Activated CD4-positive, CD25-positive, alpha-beta regulatory T cell treated with anti-CD3 and anti-CD28 coated beads, Interleukin-2, amount 50 U/mL, for 72 hours (primary cell): ENCODE data around the gene NAV2.

Experiments
- DNase-seq: peaks from one replicate; pipeline ENCODE4 v3.0.0; 2021

Gene NAV2

DNA sequence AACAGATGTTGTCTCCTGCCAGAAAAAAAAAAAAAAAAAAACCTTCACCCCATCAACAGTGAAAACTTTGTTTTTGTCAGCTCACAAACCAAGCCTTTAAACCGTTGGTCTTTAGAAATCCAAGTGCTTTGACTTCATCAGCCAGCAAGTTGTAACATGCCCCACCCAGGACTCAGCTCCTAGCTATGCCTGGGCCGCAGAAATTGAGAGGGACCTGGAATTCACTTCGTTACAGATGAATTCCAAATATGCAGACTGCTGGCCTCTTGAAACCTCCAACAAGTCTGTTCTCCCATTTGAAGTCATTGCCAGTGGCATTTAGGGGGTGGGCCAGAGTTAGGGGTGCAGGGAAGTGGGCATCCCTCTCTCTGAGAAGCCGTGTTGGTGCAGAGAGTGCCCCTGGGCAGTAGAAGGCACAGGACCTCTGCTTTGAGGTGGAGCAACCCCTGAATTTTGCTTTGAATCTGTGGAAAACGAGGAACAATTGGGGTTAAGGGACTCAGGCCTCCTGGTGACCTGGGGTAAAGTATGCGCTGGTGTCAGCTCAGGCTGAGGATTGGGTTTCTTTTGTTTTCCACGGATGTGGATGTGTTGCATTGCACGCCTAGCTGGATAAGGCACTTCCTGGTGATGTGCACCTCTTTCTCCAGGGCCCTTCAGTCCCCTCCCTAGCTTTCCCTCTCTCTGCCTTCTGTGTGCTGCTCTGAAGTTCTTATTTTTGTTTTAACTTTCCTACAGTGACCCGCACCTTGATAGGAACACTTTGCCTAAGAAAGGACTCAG is 338.1 kb downstream of the NAV2 start:
- DNase-seq, result no peak

DNA sequence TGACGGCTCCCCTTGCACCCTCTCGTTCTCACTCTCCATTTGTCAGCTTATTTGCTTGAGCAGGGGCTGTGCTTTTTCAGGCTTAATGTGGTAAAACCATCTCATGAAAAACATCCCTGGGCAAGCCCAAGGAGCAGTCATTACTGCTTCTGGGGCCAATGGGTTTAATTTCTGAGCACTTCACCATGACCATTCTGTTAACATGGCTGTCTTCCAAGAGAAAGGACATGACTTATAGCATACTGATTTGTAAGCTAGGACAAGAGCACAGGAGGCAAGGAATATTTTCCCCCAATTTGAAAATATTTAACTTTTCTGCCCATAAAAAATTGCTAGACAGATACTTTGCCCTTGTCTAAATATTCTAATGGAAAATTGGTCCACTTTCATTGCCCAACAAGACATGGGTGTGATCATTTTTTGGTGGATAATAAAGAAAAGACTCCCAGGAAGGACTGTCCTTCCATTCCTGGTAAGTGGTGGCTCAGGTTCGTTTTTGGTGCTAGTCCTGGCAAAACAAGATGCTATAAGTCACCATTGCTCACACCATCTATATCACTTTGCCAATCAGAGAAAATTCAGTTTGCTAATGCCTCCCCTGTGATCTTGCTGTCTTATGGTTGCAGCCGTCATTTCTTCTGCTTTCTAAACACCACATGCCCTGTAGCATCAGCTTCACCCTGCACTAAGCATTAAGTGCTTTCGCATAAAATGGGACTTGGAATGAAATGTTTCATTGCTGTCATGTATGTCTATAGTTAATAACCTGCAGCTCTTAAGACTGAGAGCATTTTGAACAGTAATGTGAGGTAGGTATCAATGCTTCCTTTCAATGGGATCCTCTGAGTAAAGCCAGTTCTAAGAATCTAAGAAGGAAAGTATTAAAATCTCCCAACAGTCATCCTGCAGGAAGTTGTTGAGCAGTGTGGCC is 339.1 kb downstream of the NAV2 start:
- no peak for DNase-seq

DNA sequence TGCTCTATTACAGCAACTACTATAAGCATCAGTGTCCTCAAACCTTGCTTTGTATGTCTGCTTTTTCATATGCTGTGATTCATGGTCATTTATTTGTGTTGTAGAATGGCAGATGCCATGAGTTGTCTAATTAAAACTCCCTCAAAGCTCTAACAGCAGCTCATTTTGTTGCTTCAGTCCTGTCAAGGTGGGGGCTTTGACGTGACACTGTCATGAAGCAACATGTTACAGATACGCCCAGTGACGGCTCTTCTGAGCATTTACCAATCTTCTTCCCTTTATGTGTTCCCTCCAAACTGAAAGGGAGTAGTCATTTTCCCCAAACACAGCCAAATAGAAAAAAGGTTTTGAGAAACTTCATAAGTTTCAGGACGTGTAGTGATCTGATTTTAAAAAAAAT is 340.9 kb downstream of the NAV2 start:
- DNase-seq, result no peak

DNA sequence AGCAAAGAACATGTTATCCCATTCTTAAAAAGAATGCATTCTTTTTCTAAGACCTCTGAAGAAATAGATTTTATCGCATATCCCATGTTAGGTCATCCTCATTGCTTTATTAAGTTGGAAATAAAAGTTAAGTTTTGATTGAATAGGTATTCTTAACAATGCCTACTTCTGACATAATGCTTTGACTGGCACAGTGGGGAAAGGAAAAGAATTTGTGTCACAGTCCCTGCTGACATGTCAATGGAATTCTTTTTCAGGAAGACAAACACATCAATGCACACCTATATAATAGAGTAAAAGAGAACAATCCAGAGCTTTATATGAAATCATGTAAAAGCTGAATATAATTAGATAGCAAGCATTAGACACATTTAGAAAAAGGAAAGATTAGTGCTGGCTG is 341.9 kb downstream of the NAV2 start:
- DNase-seq, result no peak

DNA sequence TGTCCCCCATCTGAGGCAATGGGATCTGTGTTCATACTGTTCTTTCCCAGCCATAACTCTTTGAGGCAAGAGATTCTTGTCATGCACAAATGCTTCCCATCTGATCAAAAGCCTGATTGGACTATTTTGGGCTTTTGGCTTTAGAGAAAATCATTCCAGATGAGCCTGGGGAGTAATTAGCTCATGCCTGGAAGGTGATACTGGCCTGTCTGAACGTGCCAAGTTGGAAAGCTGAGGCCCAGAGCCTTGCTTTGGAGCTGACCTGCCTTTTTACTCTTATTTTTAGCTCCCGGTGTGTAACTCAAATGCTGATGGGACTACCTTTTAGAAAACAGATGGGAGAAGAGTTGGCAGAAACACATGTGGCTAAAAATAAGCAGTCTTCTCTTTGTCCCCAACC is 342.7 kb downstream of the NAV2 start:
- no peak for DNase-seq

DNA sequence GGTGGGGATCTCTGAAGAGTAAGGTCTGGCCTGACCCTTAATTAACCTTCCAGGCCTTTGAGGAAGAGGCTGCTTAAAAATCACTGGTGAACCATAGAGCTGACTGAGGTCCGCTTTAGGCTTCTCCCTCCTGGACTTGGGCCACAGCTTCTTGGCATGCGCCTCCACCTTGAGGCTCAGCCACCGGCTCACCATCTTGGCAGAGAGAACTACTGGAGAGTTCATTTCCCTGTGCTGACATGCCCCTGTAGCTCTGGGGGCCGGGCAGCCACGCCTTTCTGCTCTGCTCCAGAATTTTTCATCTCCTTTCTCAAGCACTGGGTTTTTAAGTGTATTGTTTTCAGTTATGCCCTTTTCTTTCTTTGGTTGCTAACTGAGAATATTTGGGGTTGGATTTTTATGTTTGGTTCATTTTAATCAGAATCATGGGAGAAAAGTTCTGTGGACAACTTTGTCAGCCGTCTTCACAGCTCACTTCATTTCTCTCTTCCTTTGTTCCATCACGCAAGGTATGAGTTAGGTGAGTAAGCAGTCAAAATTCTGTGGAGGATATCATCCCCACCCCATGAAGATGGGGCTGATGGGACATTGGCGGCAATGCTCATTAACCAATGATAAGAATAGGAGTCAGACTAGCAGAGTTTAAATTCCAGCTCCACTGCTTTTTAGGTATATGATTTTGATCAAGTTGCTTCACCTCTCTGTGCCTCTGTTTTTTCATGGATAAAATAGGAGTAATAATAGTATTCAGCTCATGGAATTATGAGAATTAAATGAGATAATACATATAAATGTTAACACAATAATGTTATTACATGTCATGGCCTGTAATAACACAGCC is 343.7 kb downstream of the NAV2 start:
- DNase-seq, result no peak

DNA sequence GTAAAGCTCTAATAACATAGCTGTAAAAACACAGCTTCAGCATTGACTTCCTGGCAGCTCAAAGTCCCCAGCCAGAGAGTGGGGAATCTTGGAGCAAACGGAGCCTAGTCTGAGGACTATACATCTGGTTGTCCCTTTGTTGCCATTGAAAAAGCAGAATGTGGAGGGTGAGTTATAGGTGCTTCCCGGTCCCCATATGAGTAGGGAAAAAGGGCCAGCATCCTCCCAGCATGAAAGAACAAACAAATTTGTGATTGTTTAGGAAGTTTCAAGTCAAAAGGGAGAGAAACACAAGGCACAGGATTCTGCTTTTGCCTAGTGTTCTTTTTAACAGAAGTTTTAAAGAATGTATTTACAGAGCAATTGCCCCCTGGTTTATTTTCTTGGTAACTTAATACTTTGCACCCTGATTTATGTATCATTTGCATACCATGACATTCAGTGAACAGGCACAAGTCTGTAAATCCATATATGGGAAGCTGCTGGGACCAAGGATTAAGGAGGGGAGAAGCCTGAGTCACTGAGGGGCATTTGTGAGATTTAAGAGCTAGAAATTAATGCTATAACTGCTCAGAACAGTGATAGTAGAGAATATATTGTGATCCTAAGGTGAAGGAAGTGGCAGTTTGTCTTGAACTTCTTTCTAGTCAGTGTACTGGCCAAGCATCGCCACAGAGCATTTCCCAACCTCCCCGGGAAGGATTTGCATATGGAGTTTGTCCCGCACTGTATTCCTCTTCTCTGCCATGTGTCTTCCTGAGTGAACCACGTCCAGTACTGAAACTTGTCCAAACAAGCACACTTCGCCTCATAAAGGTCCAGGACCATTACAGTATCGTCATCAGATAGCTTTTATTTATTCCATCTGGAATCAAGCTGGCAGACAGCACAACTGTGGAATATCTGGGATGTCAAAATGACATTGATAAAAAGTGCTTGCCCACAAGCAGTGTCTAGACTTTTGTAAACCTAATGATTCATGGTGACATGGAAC is 344.6 kb downstream of the NAV2 start:
- DNase-seq, result no peak

DNA sequence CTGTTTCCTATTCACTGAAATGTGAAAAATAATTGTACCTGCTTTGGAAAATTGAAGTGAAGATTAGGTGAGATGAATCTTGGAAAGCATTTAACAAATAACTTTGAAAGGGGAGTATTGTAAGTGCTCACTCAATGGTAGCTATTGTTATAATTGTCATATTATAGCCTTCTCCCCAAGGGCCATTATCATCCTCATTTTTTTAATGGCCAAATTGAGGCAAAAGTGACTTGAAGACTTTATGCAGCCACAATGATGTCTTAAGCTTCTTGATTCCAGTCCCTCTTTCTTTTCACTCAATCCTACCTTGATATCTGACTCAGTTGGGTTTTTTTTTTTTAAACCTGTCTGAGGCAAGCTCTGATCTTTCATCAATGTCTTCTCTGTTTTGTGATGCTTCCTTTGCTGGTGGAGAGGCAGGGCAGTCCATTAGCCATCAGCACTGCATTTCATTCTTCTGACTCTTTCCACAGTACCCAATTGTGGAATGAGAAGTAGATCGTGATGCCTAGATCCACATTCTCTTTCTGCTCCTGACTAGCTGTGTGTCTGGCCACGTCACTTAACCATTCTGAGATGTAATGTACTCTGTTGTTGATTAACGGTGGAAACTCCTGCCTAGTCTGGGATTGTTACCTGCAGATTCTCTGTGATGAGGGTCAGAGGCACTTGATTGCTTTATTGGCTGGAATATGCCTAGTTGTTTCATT is 346.3 kb downstream of the NAV2 start:
- no peak for DNase-seq

DNA sequence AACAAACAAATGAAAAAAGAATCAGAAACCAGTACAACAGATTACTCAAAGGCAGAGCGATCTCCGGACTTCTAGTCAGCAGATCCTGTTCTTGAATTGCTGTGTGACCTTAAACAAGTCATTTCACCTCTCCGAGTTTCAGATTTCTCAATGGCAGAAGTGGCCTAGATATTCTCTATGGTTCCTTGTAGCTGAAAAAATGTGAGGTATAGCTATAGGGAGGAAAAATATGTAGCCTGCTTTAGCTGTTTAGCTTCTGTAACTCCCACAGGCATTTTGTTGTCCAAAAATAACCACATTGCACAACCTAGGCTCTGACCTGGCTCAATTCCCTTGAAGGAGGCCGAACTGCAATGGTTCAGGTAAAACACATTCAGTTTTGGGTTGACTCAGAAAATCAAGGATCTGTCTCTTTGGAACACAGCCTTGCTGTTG is 347.0 kb downstream of the NAV2 start:
- DNase-seq, result no peak

DNA sequence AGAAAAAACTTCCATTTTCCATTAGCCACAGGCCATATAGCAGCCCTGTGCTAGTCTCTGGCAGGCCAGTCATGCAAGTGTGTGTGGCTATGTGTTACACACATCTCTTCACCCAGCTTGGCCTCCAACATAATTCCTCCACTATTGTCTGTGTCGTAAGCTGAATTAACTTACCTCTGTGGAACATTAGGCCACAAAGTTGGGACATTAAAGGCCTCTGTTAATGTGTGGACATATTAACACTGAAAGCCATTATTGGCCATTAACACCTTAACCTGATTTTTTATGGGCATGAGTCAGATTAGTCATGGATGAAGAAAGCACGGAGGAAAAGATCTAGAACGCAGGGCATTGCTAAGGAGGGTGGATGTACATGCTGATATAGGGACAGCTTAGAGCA is 347.5 kb downstream of the NAV2 start:
- no peak for DNase-seq

DNA sequence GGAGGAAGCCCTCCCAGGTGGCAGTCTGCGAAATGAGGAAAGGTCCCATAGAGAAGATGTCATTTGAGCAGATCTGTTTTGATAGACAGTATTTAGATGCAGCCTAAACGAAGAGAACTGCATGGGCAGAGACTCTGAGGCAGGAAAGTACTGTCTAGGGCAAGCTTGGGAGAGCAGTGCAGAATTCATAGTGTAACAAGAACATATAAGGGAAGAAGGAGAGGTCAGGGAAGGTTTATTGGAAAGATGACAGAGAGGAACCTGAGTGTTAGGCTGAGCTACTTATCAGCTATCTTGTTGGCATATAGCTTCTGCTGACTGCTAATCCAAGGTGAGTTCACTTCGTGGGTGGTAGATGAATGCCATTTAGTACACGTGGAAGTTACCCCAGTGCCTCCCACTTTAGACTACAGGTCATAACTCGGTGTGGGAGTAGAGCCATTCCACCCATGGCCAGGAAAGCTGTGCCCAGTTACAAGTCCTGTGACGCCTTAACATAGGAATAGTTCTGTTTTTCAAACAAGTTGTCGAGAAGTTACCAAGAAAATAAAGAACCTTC is 348.1 kb downstream of the NAV2 start:
- no peak for DNase-seq

DNA sequence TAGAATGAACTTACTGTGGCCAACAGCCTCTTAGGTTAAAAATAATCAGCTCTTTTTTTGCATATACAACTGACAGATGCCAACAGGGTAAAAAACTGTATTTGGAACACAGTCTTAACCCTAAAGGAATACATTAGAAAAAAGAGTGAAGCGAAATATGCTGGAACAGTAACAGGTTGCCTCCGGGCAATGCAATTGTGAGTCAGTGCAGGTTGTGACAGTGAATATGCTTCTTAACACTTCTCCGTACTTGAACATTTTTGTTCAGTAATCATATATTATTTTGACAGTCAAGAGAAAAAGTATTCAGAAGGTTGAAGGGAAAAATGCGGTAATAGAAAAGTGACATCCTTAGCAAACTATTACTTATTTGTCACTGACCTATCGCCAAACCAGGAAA is 349.1 kb downstream of the NAV2 start:
- no peak for DNase-seq

DNA sequence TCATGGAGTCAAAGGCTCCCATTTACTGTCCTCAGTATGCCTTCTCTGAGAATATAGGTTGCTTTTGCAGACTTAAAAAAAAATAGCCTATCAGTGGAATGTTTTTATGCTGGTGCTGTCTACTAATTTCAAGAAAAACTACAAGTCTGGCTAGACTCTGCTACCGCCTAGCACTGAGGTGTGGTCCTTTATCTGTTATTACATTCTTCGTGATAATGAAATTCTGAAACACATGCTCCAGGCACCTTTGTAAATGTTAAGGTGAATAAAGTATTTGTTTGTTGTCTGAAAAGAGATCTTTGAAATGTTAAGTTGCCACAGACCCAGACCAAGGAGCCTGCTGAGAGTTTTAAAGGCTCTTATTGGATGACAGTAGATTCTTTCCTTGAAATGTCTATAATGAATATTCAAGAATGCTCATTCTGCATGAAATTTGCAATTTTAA is 352.3 kb downstream of the NAV2 start:
- DNase-seq, result no peak

DNA sequence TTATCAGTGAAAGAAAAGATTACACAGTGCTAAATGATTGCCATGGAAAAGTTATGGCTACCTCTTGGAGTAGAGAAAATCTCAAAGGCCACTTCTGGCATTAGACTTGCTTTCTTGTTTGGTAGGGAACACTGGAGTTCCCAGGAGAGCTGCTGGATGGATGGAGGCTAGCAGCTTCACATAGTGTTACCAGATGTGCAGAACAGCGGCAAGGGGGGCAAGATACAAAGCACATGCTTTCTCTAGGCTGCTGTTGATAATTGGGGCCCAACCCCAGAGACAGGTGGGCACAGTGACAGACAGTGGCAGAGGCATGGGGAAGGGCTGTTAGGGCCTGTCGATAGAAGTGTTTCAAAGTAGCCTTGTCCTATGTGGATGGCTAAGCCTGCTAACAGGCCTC is 352.8 kb downstream of the NAV2 start:
- no peak for DNase-seq

DNA sequence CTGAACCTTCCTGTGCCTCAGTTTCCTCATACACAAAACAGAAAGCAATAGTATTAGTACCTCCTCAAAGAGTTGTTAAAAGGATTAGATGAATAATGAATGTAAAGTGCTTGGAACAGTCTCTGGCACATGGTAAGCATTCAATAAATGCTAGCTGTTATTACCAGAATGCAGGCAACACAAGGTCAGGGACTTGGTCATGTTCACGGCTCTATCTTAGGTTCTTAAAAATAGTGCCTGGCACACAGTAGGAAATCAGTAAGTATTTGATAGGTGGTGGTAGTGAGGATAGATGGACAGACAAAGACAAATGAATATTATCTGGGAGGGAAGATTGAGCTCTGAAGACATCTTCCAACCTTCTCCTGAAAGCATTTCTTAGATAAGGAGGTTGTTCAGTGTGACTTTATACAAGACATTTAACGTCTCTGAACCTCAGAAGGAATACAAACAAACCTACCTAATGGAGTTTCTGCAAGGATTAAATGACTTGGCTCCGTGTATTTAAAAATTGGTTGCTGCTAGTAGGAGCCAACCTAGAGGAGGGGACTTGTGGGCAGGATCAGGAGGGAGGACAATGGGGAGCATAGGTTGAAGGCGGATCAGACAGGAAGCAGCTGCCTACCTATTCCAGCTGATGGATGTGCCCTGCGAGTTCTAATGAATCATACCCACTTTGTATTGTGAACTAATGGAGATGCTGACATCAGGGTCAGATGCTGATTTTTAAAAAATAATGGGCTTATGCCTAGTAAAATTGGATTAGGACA is 353.6 kb downstream of the NAV2 start:
- DNase-seq, result no peak

DNA sequence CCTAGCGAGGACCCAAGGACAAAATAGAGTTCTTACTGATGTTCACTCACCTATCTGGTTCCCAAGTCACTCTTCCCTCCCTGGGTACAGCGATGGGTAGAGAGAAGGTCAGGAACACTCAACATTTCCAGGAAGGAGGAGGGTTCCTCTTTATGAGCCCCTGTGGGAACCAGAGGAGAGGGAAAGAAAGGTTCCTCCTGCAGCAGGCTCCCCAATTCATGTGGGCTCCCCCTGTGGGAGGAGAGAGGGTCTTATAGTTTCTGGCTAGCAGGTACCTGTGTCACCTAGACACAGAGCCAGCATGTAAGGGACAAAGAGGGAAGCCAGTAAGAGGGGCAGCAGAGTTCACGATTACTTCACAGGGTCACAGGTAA is 354.1 kb downstream of the NAV2 start:
- DNase-seq, result no peak

DNA sequence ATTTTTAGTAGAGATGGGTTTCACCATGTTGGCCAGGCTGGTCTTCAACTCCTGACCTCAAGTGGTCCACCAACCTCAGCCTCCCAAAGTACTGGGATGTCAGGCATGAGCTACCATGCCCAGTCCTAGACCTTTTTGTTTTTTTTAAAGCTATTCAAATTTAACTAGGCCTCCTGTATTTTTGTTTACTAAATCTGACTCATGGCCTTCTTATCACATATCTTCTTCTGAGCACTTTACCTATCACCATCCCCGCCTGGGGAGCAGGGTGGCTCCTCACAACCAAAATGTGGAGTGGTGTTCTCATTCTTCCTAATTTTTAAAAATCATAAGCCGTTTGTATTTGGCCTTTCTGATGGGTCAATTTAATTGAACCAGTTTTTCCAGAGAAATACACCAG is 355.0 kb downstream of the NAV2 start:
- no peak for DNase-seq

DNA sequence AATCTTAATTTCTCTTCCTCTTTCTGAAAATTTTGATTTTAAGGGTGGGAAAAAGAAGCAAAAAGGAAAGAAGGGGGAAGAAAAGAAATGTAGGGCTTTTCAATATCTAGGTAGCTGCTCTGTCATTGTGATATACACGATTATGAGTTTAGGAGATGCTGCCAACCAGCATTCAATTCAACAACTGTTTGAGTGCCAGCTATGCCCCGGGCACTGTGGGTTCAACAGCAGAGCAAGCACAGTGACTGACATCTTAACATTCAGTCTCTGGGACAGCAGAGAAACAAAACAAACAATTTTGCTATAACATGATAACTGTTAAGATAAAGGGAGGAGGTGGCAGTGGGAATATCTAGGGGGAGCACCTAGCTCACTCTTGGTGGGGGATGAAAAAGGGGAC is 356.1 kb downstream of the NAV2 start:
- no peak for DNase-seq

DNA sequence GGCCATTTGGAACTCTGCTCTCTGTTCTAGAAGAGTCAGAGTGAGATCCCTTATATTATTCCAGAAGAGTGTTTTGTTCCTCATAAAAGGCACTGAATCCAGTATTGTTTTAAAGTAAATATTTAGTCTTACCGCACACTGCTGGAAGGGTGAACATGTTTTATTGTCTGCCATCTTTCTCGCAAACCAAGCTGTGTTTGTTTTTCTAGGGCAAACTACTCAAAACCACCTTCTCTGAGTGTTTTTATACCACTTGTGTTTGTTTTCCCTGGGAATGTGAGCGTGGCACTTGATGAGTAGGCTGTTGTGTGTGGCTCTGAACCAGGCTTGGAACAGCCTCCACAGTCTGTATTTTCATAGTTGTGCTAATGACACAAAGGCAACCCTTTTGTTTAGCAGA is 357.8 kb downstream of the NAV2 start:
- no peak for DNase-seq

DNA sequence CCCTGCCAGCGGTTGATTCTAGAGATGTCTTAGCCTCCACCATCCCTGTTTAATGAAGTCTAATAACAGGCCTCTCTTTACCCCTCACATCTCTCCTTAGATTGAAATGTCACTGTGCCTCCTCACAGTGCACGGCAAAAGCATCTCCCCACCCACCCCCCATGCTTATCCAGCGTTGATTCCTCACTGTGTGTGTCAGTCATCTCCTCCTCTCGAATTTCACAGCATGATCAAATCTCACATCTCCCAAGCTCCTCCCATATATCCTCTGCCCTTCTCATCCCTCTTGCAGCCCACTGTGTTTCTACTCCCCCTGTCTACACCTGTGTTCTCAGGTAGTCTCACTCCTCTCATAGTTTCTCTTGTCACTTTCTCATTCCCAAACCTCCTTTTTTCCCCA is 363.0 kb downstream of the NAV2 start:
- no peak for DNase-seq
